HG03342 (cell line): Measurements from ENCODE around the gene ONECUT3.

ENCODE experiments used
- ATAC-seq: cut with Tn5 transposase; IDR thresholded peaks from one replicate; pipeline ENCODE4 v1.9.1; 2021; ENCODE audit warnings: mild to moderate bottlenecking, moderate library complexity; ENCODE audit not compliant: unreplicated experiment

ONECUT3 gene

GRCh38 chr19:1813192-1814182 lies 60.2 kb downstream of the ONECUT3 start:
- ATAC-seq, result no peak

DNA sequence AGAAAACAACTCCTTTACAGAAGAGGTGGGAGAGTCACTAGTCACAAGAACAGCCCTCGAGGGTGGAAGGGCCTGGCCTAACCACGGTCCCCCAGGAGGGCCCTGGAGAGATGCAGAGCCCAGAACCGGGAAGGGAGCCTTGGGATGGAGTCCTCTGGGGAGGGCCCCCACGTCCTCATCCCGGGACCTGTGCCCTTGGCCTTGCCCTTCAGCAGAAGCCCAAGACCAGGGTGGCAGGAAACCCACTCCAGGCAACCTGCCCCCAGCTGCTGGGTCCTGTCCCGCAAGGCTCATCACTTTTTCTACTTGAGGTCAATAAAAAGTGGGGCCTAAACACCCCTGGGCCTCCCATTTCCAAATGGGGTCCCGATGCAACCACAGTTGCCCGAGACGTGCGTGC lies 61.1 kb downstream of the ONECUT3 start:
- ATAC-seq, result no peak

- ATAC-seq, result no peak
Measured at GRCh38 chr19:1814833-1815604, 61.7 kb downstream of the ONECUT3 start.

- ATAC-seq, result no peak
Measured at GRCh38 chr19:1815605-1816529, 62.6 kb downstream of the ONECUT3 start.

- ATAC-seq, result no peak
Measured at GRCh38 chr19:1816530-1817298, 63.4 kb downstream of the ONECUT3 start.

GRCh38 chr19:1817553-1818179 lies 64.4 kb downstream of the ONECUT3 start:
- ATAC-seq, result no peak

DNA sequence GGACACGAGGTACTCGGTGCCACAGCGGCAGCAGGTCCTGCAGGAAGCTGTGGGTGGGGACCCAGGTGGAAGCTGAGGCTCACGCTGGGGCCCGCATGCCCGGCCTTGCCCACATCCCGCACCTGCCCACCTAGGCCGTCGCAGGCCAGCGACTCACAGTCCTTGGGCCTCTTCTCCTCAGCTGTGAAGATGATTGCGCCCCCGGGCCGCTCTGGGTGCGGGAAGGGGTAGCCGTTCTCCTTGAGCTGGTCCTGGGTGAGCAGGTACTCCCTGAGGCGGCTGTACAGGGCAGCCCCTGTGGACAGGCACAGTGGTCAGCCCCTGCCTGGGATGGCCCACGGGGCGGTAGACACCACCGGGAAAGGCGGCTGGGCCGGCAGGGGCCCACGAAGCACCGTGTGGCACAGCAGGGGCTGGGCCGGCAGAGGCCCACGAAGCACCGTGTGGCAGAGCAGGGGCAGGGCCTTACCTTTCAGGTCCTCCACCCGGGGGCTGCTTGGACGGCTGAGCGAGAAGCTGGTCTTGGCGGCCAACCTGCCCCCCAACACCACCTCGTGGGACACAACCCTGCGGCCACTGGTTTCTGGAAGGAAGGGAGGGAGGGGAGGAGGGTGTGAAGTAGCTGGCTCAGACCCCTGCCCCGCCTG lies 65.4 kb downstream of the ONECUT3 start:
- no peak for ATAC-seq

DNA sequence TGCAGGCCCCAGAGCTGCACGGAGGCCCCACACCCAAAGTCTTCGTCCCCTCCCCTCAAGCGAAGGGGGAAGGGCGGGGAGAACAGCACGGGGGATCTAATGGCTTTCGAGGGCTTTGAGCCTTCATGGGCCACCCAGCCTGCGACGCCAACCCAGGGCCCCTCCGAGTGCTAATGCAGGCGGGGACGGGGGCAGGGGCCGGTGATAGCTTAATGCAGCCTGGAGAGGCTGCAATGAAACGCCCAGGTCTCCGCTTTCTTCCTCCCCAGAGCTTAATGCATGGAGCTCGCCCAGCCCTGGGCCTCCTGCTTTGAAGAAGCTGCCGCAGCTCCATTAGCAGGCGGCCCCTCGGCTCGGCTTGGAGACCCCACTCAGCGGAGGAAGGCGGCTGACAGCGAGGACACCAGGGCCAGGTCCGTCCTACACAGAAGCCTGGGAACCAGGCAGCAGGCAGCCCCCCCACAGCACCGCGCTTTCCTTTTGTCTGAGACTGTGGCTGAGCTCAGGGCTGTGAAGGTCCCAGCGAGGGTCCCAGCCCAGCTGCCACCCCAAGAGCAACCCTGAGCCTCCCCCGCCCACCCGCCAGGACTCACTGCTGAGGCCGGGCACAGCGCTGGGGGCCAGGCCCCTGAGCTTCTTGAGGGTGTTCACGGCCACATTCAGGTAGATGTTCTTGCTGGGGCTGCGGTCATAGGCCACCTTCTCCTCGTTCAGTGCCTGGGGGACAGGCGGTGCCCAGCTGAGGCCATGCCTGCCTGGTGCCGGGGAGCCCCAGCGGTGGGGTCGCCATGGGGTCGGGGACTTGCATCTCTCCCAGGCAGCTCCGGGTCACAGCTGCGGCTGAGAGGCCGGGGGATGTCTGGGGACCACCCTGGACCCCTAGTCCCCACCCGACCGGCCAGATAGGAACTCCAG lies 66.3 kb downstream of the ONECUT3 start:
- no peak for ATAC-seq

DNA sequence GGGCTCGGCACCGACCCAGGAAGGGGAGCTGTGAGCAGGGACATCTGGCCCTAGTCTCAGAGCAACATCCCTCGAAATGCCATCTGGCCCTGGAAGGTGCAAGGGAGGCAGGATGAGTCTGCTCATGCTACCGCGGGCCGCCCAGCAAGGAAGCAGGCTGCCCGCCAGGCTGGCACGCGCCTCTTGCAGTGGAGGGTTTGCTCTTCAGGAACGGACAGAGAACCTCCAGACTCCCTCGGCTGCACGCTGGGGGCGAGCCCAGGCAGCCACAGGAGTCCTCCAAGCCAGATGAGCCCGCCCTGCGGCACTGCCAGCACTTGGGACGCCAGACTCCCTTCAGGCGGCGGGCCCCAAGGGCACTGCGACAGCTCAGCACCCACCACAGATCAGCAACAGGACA lies 68.9 kb downstream of the ONECUT3 start:
- no peak for ATAC-seq

DNA sequence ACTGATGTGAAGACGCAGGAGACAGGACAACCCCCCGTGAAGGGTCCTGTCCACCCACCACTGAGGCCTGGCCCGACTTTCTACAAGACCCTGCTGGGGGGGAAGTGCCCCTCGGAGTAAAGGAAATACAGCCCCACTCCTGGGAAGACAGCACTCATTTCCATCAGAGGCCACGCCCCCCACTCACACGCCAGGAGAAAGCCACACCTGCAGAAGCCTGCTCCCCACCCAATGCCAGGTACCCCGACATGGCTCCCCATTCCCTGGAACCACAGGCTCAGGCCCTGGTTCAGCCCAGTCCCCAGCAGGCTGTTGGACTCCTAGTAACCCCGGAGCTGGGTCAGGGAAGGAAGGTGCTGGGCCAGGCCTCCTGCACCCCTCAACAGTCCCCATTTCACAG lies 69.7 kb downstream of the ONECUT3 start:
- no peak for ATAC-seq

DNA sequence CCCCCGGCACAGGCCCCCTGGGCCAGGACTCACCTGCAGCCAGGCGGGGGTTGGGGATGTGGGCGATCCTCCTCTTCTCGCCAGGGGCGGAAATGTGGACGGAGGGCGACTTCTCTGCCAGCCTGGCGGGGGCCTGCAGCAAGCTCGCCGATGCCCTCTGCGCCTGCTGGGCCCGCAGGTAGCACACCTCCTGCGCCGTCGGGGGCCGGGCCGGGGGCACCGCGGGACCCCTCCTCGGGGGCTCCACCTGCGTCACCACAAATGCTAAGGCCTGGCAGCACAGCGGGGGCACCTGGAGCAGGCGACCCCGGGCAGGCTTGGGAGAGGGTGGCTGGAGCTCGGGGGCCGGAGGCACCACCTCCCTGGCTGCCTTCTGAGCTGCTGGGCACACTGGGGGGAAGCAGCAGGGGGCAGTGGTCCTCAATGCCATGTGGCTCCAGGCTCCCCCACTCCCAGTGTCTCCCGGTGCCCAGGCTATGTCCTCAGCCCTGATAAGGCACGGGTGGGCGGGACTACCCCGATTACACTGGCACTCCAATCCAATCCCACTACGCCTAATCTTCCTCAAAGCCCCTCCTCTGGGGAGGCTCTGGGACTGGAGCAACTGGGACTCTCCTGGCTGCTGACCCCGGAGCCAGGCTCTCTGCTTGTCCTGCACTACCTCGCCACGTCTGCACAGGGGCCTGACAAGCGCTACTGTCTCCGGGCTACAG lies 70.4 kb downstream of the ONECUT3 start:
- no peak for ATAC-seq

GRCh38 chr19:1824252-1824622 lies 70.9 kb downstream of the ONECUT3 start:
- ATAC-seq, result no peak

DNA sequence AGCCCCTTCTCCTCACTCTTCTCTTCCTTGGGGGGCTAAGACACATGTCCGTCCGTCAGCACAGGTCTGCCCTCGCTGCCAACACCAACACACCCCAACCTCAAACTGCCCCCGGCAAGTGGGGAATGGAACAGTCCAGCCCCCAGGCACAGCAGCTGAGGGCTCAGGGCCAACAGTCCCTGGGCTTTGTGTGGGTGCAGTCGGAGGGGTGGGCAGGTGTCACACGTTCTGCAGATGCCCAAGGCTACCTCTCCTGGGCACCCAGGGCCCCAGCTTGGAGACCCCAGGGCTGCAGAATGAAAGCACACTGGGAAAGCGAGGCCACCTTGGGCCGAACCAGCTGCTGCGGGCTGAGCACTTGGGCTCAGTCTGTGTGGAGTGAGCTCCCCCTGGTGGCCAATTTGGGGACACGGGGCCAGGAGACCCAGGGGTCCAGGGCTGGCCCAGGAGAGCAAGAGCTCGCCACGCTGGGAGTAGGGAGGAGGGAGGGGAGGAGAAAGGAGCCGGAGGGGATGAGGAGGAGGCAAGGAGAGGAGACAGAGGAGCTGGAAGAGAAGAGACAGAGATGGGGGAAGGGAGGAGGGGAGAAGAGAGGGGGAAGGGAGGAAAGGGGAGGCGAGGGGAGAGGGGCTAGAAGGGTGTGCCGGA lies 72.7 kb downstream of the ONECUT3 start:
- ATAC-seq, result no peak

DNA sequence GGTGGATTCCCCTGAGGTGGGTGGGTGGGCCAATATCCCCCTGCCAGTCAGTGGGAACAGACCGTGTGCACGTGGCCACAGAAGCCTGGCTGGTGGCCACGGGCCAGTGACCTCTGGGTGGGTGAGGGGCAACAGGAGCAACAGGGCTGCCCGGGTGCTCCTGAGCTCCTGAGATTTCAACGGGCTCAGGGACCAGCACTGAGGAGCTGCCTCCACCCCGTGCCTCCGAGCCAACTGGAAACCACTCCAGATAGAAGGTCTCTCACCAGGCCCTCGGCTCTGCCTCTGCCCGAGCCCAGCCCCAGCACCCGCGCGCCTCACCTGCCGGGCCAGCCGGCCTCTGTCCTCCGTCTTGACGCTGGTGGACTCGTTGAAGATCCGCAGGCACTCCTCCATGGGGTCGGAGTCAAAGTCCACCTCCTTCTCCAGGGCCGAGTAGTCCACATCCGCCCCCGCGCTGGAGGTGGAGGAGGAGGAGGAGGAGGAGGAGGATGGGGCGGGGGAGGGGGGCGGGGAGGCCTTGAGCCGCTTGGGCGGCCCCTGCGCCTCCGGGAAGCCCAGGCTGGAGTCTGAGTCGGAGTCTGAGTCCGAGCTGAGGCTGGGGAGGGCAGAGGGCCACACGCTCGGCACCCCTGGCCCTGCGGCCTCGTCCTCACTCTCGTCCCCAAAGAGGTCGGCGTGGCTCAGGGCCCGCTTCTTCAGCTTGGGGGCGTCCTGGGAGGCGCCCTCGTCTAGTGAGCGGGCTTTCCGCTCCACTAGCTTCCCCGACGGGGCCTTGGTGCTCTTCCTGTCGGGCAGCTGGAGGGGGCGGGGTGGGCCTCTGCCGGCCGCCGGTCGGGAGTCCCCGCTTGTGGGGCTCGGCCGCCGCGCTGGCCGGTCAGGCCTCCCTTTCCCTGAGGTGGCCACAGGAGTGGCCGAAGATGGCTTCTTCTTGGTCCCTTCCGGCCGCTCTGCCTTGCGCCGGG lies 73.5 kb downstream of the ONECUT3 start:
- ATAC-seq, result no peak

- no peak for ATAC-seq
Measured at GRCh38 chr19:1827566-1828278, 74.4 kb downstream of the ONECUT3 start.
